NT2/D1 (cell line): ENCODE results near the gene GABPB1.

Experiments used
- SUZ12 ChIP-seq: IDR thresholded peaks from 2 replicates; pipeline ENCODE4 v1.6.1; 2011; ENCODE audit not compliant: insufficient read length, insufficient read depth; ENCODE audit errors: extremely low read depth
- YY1 ChIP-seq: IDR thresholded peaks from 2 replicates; pipeline ENCODE4 v1.6.1; 2011; ENCODE audit not compliant: insufficient read length, insufficient read depth

- TF ChIP-seq SUZ12 = no peak
- TF ChIP-seq YY1 = no peak
Measured at GRCh38 chr15:50363612-50364011, 8.6 kb upstream of the GABPB1 start.
